ENCODE results near the gene TRMT61A. TPM values are rescaled to one million over a fixed set of nuclear protein-coding genes. Genes with fewer than 3 reads are reported as not detected.
A peak's percentile ranks its signal among the peaks of the same experiment; 100 is the strongest.

The TRMT61A gene
- total RNA-seq, 1 donor from 2014 or later, result 13.7 TPM

- Histone ChIP-seq H3K36me3 (ENCODE audit: control insufficient read depth, insufficient read depth, low read length) (no peaks in the 10 kb centered on the region), H3K4me3 (ENCODE audit: low read depth, low read length) (peak overlapping the region; percentile 47), H3K27me3 (ENCODE audit: control insufficient read depth, insufficient read depth, low read length) (peaks cover 5% of the 10 kb centered on the region)
- TF ChIP-seq CTCF (IDR thresholded peaks at IDR 0.05; ENCODE audit: insufficient read depth, low read length, severe bottlenecking), result no peak
- FAIRE-seq, result no peak
- DNase-seq (ENCODE audit: low read depth), result no peak
Observed at GRCh38 chr14:103520269-103520656, 8.7 kb upstream of the TRMT61A start.

DNA sequence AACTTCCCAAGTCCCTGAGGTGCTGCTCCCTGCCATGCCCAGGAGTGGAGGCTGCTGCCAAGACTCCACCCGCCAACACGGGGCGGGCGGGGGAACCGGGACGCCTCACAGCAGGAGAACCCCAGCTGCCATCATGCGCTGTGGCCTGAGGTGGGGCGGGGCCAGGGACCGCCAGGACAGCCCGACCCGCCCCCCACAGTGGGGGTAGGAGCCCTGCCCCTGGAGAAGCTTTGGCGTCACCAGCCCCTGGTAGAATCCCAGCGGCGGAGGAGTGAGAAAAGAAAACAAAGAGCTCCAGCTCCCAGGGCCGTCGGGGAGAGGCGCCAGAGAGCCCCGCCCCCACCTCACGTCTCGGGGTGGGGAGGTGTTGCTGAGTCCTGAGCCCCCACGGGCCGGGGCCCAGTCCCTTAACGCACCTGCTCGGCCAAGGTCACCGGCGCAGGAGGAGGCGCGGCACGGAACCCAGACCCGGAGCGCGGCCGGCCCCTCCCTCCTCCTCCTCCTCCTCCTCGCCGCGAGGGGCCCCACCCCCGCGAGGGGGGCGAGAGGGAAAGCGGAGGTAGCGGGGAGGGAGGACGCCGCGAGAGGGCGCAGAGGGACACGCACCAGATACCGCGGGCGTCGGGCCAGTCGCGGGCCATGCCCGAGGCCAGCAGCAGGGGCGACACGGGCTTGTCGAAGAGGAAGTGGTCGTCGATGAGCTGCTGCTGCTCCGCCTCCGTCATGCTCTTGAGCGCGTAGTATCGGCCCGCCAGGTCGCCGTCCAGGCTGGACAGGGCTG lies 8.1 kb upstream of the TRMT61A start:
- H3K36me3 ChIP-seq (ENCODE audit: control insufficient read depth, insufficient read depth, low read length), result no peaks in the 10 kb centered on the region
- no peak for DNase-seq (ENCODE audit: low read depth)
- peak overlapping the region; percentile 47 for H3K4me3 ChIP-seq (ENCODE audit: low read depth, low read length)
- peak; percentile 62 for TF ChIP-seq CTCF (IDR thresholded peaks at IDR 0.05; ENCODE audit: insufficient read depth, low read length, severe bottlenecking)
- H3K27me3 ChIP-seq (ENCODE audit: control insufficient read depth, insufficient read depth, low read length), result peaks cover 5% of the 10 kb centered on the region
- FAIRE-seq, result no peak

DNA sequence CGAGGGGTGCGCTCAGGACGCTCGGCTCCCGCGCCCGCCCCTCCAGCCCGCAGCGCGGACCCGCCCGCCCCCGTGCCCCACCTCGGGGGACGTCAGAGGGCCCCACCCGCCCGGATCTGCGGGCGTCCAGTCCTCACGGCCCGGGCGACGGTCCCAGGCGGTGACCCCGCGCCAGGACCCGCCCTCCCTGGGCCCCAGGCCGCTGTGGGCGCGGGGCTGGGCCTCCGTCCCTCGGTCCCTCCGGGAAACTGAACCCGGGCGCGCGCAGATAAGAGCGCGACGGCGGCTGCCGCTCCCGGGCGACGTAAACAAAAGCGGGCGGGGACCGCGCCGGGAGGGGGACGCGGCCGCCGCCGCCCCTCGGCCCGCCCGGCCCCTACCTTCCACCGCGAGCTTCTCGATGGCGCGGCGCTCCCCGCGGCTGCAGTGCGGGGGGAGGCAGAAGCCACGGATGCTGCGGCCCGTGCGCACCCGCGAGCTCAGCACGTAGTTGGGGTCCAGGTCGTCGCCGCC lies 7.5 kb upstream of the TRMT61A start:
- DNase-seq (ENCODE audit: low read depth) (no peak), FAIRE-seq (no peak)
- Histone ChIP-seq H3K36me3 (ENCODE audit: control insufficient read depth, insufficient read depth, low read length) (no peaks in the 10 kb centered on the region), H3K27me3 (ENCODE audit: control insufficient read depth, insufficient read depth, low read length) (peaks cover 5% of the 10 kb centered on the region), H3K4me3 (ENCODE audit: low read depth, low read length) (peak overlapping the region; percentile 47)
- no peak for TF ChIP-seq CTCF (IDR thresholded peaks at IDR 0.05; ENCODE audit: insufficient read depth, low read length, severe bottlenecking)

DNA sequence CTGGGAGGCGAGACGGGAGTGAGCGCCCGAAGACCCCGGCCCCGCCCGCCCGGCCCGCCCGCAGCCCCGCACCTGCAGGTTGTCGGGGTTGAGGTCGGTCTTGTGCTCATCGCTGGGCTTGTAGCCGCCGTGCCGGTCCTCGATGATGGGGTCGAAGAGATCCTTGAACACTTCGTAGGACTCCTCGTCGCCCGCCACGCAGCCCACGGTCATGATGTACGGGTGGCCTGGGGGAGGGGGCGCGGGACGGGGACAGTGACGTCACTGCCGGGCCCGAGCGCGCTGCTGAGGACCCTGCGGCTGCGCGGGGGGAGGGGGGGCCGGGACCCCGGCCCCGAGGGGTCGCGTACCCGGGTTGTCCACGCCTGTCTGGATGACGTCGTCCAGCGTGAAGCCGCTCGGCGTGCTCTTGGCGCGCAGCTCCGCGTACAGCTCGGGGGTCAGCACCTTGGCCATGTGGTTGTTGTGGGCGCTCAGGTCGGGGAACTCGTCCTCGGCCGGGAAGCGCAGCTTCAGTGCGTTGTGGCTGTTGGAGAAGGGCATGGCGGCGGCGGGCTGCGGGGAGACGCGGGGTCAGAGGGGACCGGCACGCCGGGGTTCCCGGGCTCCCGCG lies 6.9 kb upstream of the TRMT61A start:
- H3K4me3 ChIP-seq (ENCODE audit: low read depth, low read length), result peak overlapping the region; percentile 47
- H3K27me3 ChIP-seq (ENCODE audit: control insufficient read depth, insufficient read depth, low read length), result peaks cover 5% of the 10 kb centered on the region
- no peak for FAIRE-seq
- H3K36me3 ChIP-seq (ENCODE audit: control insufficient read depth, insufficient read depth, low read length), result no peaks in the 10 kb centered on the region
- TF ChIP-seq CTCF (IDR thresholded peaks at IDR 0.05; ENCODE audit: insufficient read depth, low read length, severe bottlenecking), result no peak
- no peak for DNase-seq (ENCODE audit: low read depth)

DNA sequence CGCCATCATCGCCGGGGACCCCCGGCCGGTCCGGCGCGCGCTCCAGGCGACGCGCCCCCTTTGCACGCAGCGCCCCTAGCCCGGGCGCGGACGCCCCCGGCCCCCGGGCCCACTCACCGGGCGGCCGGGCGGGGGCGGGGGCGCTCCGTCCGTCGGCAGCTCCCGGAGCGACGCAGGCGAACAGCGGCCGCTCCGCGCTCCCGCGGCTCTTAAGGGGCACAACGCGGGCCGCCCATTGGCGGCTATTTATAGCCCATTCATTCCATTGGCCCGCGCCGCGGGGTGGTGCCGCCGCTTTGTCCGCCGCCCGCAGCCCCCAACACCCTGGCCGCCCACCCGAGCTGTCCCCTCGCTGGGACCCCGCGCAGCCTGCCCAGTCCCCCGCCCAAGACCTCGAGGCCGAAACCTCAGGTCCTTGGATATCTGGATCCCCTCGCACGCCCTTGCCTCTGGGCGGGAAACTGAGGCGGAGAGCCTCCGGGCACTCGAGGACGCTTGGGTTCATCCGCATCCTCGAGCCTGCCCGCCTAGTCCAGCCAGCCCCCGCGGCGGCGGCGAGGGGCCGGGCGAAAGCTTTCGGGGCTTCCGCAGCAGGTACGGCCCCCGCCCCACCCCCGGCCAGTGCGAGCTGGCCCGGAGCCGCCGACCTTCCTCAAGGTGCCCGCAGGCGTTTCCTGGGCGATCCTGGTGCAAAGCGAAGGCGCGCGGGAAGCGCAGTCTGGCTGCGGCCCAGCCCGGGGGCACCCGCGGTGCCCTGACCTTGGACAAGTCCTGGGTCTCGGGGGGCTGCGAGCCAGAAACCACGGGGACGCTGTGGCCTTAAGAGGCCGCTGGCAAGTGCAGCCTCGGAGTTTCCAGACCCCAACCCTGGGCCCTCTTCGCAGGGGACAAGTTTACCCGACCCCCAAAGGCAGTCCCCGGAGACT lies 6.1 kb upstream of the TRMT61A start, which contains the start of gene CKB:
CKB (minus strand) TSS at position 182 of the 926 bp plus-strand sequence. CDS start 337 bp downstream, outside the sequence.
- FAIRE-seq, result no peak
- peak within 1 kb of the TSS; percentile 47 for H3K4me3 ChIP-seq (ENCODE audit: low read depth, low read length)
- no peaks in the 10 kb centered on the region for H3K36me3 ChIP-seq (ENCODE audit: control insufficient read depth, insufficient read depth, low read length)
- DNase-seq (ENCODE audit: low read depth), result no peak
- TF ChIP-seq CTCF (IDR thresholded peaks at IDR 0.05; ENCODE audit: insufficient read depth, low read length, severe bottlenecking), result no peak
- peaks cover 5% of the 10 kb centered on the region for H3K27me3 ChIP-seq (ENCODE audit: control insufficient read depth, insufficient read depth, low read length)
